Measurements from ENCODE around the gene WDTC1.
"Not testable (repeated sequence)": the region's sequence is repeated elsewhere in the genome, so short reads cannot be mapped to it uniquely, and the experiment has no call there.

WDTC1 gene, protein sequence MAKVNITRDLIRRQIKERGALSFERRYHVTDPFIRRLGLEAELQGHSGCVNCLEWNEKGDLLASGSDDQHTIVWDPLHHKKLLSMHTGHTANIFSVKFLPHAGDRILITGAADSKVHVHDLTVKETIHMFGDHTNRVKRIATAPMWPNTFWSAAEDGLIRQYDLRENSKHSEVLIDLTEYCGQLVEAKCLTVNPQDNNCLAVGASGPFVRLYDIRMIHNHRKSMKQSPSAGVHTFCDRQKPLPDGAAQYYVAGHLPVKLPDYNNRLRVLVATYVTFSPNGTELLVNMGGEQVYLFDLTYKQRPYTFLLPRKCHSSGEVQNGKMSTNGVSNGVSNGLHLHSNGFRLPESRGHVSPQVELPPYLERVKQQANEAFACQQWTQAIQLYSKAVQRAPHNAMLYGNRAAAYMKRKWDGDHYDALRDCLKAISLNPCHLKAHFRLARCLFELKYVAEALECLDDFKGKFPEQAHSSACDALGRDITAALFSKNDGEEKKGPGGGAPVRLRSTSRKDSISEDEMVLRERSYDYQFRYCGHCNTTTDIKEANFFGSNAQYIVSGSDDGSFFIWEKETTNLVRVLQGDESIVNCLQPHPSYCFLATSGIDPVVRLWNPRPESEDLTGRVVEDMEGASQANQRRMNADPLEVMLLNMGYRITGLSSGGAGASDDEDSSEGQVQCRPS

DNA sequence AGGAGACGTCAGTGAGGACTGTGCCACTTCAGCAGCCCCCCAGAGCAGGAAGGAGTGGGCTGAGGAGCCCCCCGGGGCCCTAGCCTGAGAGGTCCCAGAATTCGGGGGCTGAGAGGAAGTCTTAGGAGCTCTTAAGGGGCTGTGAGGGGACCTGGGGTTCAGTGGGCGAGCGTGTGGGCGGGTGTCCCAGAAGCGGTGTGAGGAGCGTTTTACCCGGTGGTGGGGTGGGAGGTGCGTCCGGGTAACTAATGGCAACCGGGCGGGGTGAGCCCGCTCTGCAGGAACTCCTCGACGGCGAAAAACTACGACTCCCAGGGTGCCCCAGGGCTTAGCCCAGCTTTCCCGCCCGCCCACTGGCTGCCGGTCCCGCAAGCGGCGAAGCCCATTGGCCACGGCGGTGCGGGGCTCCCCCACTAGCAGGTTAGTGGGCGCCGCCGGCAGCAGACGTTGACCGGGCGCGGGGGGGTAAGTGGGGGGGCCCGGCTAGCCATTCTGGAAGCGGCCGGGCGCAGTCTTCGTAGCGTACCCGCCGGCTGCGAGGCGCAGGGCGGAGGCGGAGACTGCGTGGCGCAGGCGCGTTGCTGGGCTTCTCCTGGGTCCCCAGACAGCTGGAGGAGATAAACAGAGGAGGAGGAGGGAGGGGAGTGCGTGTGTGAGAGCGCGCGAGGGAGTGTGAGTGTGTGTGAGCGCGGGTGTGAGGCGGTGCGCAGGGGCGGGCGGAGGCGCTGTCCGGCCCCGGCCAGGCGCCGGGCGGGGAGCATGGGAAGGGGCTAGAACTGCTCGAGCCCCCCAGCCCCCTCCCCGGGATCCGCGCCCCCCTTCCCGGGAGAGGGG, at the start of gene WDTC1:
WDTC1 (plus strand) TSS at position 584 of the 834 bp plus-strand sequence. CDS start 26,423 bp downstream, outside the sequence.
- peak; percentile 97 for DNase-seq

DNA sequence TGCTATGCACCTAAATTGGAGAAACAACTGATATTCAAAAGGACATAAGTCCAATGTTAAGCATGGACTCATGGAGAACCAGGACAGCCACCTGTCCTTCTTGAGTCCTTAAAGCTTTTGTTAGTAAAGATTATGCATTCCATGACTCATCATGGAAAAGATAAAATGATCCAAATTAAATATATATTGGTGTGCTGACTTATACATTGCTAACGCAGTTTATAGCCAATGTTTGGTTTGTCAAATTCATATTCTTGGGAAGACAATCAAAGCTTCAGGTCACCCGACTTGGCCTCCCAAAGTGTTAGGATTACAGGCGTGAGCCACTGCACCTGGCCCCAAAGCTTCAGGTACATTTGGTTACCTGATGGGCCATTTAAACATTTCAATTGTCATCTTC, 49.8 kb upstream of the WDTC1 start:
- not testable (repeated sequence) for DNase-seq

DNA sequence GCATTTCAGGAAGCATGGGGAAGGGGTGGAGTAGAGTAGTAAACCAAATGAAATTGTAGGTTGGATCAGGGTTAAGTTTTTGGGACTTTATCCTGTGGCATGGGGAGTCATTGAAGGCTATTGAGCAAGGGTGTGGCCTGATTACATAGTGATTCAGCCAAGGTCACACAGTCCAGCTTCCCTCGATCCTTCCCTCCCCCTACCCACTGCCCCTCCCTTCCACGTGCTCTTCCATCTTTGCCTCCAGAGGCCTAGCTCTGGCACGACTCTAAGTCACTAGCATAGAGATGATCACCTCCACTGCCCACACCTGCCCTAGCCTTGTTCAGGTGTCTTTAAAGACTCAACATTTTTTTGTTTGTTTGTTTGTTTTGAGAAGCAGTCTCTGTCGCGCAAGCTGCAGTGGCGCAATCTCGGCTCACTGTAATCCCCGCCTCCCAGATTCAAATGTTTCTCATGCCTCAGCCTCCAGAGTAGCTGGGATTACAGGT, 42.3 kb upstream of the WDTC1 start:
- DNase-seq: no peak

DNA sequence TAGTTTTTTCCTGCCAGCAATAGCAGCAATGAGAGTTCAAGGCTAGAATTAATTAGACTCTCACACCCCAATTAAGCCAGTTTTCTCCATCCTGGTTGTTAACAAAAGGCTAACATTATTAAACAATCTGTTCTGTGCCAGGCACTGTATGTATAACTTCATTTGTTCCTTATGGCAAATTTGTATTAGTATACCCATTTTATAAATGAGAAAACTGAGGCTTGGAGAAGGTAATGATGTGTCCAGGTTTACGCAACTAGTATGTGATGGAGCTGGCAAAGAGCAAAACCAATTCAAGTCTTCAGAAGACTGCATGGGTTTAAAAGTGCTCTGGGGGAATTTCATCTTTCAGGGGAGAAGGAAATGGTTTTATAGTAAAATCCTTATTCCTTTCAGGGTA, 41.2 kb upstream of the WDTC1 start:
- no peak for DNase-seq

DNA sequence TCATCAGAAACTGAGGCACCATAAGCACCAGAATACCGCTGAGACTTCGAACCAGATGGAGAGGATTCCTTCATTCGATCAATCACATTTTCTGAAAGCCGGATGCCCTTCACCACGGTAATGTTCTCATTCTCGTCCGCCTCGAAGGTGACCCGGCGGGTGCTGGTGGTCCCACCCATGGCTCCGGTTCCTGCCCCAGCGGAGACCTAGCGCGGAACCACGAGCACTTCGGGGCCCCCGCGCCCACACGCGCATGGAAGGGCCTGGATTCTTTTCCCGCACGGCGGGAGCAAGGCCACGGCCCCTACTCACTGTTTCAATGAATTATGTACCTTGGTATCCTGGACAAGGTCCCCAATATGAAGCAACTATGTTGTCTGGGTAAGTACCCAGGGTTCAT, 33.1 kb upstream of the WDTC1 start:
- DNase-seq: no peak

DNA sequence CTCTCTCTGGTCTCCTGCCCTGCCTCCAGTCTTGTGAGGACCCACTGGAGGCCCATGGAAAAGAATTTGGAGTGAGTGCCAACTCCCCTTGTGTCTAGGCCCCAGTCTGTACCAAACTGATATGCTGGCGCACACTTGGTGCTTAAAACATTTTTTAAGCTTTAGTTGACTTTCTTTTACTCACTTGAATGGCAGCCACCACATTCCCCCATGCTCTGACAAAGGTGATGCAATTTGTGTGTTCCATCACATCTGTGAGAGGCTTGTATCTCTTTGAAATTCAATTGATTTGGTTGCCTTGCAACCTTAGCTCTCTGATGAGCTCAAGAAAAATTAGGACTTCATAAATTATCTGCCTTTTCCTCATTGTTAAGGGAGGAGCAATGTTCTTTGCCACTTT, 30.5 kb upstream of the WDTC1 start:
- no peak for DNase-seq

DNA sequence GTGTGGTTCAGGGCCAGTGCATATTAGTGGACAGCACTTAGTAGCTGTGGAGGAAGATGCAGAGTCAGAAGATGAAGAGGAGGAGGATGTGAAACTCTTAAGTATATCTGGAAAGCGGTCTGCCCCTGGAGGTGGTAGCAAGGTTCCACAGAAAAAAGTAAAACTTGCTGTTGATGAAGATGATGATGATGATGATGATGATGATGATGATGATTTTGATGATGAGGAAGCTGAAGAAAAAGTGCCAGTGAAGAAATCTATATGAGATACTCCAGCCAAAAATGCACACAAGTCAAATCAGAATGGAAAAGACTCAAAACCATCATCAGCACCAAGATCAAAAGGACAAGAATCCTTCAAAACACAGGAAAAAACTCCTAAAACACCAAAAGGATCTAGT, 27.2 kb upstream of the WDTC1 start:
- DNase-seq: not testable (repeated sequence)

DNA sequence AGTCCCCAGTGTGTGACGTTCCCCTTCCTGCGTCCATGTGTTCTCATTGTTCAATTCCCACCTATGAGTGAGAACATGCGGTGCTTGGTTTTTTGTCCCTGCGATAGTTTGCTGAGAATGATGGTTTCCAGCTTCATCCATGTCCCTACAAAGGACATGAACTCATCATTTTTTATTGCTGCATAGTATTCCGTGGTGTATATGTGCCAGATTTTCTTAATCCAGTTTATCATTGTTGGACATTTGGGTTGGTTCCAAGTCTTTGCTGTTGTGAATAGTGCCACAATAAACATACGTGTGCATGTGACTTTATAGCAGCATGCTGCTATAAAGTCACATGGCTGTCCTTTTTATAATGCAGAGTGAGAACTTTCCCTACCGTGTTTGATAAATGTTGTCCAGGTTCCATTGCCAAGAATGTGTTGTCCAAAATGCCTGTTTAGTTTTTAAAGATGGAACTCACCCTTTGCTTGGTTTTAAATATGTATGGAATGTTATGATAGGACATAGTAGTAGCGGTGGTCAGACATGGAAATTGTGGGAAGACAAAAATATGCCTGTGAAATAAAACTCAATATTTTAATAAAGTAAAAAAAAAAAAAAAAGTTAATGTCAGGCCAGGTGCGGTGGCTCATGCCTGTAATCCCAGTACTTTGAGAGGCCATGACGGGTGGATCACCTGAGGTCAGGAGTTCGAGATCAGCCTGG, 26.1 kb upstream of the WDTC1 start:
- not testable (repeated sequence) for DNase-seq

DNA sequence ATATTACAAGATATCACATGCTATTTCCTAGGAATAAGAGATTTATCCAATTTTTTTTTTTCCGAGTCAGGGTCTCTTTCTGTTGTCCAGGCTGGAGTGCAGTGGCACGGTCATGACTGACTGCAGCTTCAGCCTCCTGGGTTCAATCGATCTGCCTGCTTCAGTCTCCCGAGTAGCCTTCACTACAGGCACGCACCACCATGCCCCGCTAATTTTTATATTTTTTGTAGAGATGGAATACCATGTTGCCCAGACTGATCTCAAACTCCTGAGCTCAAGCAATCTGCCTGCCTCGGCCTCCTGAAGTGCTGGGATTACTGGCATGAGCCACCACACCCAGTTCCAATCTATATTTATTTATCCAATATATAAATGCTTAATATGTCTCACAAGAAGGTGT, 18.0 kb upstream of the WDTC1 start:
- DNase-seq: no peak

DNA sequence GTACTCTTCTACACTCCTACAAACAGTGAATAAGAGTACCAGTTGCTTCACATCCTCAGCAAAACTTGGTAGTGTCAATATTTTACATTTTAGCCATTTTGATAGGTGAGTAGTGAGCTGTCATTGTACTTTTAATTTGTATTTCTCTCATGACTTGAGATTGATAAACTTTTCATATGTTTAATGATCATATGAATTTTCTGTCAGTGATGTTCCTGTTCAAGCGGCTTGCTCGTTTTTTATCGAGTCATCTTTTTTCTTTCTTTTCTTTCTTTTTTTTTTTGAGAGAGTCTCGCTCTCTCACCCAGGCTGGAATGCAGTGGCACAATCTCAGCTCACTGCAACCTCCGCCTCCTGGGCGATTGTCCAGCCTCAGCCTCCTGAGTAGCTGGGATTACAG, 17.0 kb upstream of the WDTC1 start:
- DNase-seq: no peak

DNA sequence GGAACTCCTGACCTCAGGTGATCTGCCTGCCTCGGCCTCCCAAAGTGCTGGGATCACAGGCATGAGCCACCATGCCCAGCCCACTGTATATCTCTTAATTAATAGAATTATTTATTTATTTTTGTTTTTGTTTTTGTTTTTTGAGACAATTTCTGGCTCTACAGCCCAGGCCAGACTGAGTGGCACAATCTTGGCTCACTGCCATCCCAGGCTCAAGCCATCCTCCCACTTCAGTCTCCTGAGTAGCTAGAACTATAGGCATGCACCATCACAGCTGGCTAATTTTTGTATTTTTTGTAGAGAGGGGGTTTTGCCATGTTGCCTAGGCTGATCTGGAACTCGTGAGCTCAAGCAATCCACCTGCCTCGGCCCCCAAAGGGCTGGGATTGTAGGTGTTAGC, 15.7 kb upstream of the WDTC1 start:
- DNase-seq: no peak

DNA sequence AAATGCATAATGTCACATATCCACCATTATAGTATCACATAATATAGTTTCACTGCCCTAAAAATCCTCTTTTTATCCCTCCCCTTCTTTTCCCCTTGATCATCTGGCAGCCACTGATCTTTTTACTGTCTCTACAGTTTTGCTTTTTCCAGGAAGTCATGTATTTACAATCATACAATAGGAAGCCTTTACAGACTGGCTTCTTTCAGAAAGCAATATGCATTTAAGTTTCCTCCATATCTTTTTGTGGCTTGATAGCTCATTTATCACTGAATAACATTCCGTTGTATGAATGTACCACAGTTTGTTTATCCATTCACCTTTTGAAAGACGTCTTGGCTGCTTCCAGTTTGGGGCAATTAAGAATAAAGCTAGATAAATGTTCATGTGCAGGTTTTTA, 14.3 kb upstream of the WDTC1 start:
- DNase-seq: no peak

DNA sequence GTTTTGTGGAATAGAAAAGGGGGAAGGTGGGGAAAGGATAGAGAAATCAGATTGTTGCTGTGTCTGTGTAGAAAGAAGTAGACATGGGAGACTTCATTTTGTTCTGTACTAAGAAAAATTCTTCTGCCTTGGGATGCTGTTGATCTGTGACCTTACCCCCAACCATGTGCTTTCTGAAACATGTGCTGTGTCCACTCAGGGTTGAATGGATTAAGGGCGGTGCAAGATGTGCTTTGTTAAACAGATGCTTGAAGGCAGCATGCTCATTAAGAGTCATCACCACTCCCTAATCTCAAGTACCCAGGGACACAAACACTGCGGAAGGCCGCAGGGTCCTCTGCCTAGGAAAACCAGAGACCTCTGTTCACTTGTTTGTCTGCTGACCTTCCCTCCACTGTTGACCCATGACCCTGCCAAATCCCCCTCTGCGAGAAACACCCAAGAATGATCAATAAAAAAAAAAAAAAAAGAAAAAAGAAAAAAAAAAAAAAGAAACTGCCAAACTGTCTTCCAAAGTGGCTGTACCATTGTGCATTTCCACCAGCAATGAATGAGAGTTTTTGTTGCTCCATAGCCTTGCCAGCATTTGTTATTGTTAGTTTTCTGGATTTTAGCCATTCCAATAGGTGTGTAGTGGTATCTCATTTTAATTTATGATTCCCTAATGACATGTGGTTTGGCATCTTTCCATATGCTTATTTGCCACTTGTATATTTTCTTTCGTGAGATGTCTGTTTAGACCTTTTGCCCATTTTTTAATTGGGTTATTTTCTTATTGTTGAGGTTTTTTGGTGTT, 13.5 kb upstream of the WDTC1 start:
- DNase-seq: not testable (repeated sequence)

DNA sequence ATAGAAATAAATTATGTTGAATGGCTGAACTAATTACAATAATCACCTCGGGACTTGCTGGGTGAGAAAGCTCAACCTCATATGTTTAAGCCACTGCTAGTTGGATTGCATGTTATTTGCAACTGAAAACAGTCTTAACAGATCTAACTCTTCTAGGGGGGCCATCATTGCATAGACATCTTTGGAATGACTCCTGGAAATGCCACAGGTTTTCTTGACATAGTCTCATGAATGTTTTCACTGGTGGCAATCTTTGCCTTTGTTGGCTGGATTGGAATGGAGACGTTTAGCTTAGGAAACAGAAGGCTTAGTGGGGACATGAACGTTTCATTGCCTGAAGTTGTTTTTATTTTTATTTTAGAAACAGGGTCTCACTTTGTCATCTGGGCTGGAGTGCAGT, 8.8 kb upstream of the WDTC1 start:
- DNase-seq: no peak

DNA sequence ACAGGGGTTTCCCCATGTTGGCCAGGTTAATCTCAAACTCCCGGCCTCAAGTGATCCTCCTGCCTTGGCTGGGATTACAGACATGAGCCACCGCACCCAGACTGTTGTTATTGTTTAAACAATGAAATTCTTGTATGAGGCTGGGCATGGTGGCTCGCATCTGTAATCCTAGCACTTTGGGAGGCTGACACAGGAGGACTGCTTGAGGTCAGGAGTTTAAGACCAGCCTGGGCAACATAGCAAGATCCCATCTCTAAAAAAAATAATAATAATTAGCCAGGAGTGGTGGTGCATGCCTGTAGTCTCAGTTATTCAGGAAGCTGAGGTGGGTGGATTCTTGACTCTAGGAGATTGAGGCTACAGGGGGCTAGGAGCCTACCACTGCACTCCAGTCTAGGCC, 6.7 kb upstream of the WDTC1 start:
- no peak for DNase-seq

DNA sequence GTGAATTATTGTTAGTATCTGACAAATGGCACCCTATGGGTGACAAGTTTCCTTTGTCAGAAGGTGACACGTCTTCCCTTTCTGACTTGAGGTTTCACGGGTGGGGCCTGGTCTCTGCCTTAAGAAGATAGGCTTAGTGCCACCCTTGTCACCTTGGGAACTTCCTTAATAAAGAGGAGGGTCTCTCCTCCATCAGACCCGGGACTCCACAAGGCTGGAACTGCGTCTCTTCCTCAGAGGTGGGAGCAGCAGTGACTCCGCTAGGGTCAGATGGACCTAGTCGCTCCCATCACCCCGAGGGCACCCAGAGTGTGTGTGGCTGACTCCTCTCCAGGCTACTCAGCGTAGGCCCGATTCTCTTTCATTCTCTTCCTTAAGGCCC, 774 bp upstream of the WDTC1 start:
- peak; percentile 12 to 26 for DNase-seq

DNA sequence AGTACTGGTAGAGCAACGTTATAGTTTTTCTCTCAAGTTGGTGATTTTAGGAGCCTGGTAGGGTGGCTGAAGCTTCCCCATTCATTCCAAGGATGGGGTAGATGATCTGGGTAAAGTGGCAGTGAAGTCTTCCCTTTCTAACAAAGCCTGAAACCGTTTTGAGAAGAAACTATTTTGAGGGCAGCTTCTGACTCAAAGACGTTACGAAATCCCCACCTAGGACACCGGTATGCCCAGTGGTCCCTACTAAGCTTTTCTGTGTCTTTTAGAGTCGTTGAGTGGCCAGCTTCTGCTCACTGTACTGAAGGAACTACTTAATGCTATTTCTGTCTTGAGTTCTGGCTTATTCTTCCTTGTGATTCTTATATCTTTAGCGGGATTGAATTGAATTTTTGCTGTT, 1.4 kb downstream of the WDTC1 start:
- DNase-seq: no peak

DNA sequence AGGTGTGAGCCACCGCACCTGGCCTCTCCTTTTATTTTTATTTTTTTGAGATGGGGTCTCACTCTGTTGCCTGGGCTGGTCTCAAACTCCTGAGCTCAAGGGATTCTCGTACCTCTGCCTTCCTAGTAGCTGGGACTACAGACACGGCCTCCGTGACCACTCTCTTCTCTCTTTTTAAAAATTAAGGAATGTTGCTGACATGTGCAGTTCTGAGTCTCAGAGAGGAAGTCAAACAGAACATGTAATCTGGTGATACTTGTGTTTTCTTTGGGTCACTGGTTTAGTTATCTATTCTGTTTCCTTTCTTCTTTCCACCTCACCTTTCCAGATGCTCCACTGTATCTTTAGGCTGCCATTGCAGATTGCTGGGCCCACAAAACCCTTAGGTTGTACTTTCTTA, 2.7 kb downstream of the WDTC1 start:
- no peak for DNase-seq

DNA sequence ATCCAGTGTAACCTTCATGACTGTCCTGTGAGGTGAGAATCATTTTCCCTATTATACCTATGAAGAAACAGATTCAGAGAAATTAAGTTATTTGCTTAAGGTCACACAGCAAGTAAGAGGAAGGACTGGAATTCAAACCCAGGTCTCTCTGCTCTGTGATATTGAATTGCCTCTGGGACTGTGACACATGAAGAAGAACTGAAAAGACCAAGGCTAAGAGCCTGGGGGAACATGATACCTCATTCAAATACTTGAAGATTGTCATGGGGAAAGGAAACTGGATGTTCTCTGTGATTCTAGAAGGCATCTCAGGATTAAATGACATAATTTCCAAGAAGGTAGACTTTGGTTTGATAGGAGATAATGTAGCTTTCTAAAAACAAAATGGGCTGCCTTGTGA, 3.6 kb downstream of the WDTC1 start:
- DNase-seq: no peak

DNA sequence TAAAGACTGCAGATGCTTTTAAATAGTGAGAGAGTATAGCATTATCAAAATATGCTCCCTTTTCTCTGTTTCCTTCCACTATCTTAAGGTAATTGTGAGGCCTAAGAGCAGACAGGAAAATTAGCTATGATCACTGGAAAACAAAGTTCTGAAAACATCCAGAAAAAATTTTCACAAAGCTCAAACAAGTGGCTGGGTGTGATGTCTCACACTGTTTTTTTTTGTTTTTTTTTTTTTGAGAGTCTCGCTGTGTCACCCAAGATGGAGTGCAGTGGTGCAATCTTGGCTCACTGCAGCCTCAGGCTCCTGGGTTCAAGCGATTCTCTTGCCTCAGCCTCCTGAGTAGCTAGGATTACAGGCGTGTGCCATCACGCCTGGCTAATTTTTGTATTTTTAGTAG, 7.2 kb downstream of the WDTC1 start:
- DNase-seq: no peak

DNA sequence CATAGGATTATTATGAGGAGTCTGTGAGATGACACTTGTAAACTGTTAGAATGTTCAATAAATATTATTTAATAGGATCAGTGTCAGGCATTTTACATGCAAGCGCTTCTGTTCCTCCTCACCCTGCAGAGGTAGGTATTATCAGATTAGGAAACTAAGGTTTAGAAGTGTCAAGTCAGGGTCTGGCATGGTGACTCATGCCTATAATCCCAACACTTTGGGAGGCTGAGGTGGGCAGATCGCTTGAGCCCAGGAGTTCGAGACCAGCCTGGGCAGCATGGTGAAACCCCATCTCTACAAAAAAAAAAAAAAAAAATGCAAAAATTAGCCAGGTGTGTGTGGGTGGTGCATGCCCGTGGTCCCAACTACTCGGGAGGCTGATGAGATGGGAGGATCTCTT, 9.2 kb downstream of the WDTC1 start:
- not testable (repeated sequence) for DNase-seq

DNA sequence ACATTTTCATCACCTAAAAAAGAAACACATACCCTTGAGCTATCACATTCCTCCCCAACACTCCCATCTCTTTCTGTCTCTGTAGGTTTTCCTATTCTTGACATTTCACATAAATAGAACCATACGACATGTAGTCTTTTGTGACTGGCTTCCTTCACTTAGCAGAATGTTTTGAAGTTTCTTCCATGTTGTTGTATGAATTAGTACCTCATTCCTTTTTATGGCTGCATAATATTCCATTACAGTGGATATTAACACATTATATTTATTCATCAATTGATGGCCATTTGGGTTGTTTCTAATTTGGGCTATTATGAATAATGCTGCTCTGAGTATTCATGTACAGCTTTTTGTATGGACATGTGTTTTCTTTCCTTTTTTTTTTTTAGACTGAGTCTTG, 11.8 kb downstream of the WDTC1 start:
- DNase-seq: no peak
